Lung (tissue), 12 donors: ENCODE data around the gene HOXA9. TPM values are rescaled to one million over a fixed set of nuclear protein-coding genes. Genes with fewer than 3 reads are reported as not detected.
A peak's percentile ranks its signal among the peaks of the same experiment; 100 is the strongest.

ENCODE experiments used
- ATAC-seq: fragments of 200-7000 bp; cut with Tn5 transposase; one replicate; pipeline ENCODE4 v1.9.1; 2020; ENCODE audit warnings: moderate number of reproducible peaks; ENCODE audit not compliant: insufficient read depth, low FRiP score
- DNase-seq, 3 donors: peaks; one replicate each; pipeline ENCODE4 v3.0.0-alpha.2; 2013 to 2017
- H3K27ac ChIP-seq, 2 donors: one replicate each; pipeline ENCODE4 v1.5.1; 2013; ENCODE audit warnings: mild to moderate bottlenecking in 2 of 2, moderate library complexity in 2 of 2, control low read depth in 1 of 2, inconsistent platforms in 1 of 2, low read depth in 1 of 2, low read length in 1 of 2
- H3K27me3 ChIP-seq, 3 donors: one replicate each; pipeline ENCODE4 v1.5.1; 2013; ENCODE audit warnings: low read length in 2 of 3; ENCODE audit not compliant: control insufficient read depth in 3 of 3, insufficient read depth in 3 of 3
- H3K36me3 ChIP-seq, 4 donors: one replicate each; pipeline ENCODE4 v1.5.1; 2013; ENCODE audit warnings: low read length in 4 of 4, mild to moderate bottlenecking in 1 of 4, moderate library complexity in 1 of 4; ENCODE audit not compliant: control insufficient read depth in 4 of 4, insufficient read depth in 4 of 4
- H3K4me1 ChIP-seq, 5 donors: one replicate each; pipeline ENCODE4 v1.5.1; 2013; ENCODE audit warnings: low read length in 5 of 5, mild to moderate bottlenecking in 2 of 5, moderate library complexity in 1 of 5; ENCODE audit not compliant: control insufficient read depth in 5 of 5, insufficient read depth in 5 of 5
- H3K4me3 ChIP-seq: one replicate; pipeline ENCODE4 v1.5.1; 2013; ENCODE audit warnings: mild to moderate bottlenecking, control low read depth, moderate library complexity
- H3K9ac ChIP-seq, 2 donors: one replicate each; pipeline ENCODE4 v1.5.1; 2013; ENCODE audit warnings: low read length in 2 of 2, control low read depth in 1 of 2; ENCODE audit not compliant: insufficient read depth in 1 of 2
- H3K9me3 ChIP-seq, 4 donors: one replicate each; pipeline ENCODE4 v1.5.1; 2013; ENCODE audit warnings: low read length in 3 of 4, mild to moderate bottlenecking in 1 of 4, moderate library complexity in 1 of 4; ENCODE audit not compliant: control insufficient read depth in 4 of 4, insufficient read depth in 3 of 4
- CTCF ChIP-seq: IDR thresholded peaks from 2 replicates; pipeline ENCODE4 v1.5.1; 2012; ENCODE audit warnings: mild to moderate bottlenecking; ENCODE audit errors: control extremely low read depth, extremely low read depth
- WGBS, 2 donors: extraction: QIAGEN DNeasy Blood & Tissue Kit; methylation state at CpG; one replicate each; pipeline ENCODE4 v1.1.7; 2013; 5-methylcytosine and 5-hydroxymethylcytosine counted together
- polyA plus RNA-seq, 2 donors: library from polyadenylated mRNA; stranded (reverse); fragments of 200-250 nt; gene quantifications; one replicate each; pipeline ENCODE4 v1.2.1, GENCODE V29; 2013
- total RNA-seq, 2 donors: library from RNA; depleted of rRNA in 1 of 2; stranded (reverse); fragments of >200 nt in 1 of 2; gene quantifications; one replicate each; pipeline ENCODE4 v1.2.1, GENCODE V29; 2014 to 2021
- donor health status: control.
- donor health status: control.
- donor health status: Bipolar disorder and iron deficiency.
- donor health status: healthy.
- donor health status: DM: yes; HTN: yes; CAD: no.

Gene HOXA9
- total and polyA plus RNA-seq, 4 donors = 0.11 to 0.85 (median 0.43) TPM

DNA sequence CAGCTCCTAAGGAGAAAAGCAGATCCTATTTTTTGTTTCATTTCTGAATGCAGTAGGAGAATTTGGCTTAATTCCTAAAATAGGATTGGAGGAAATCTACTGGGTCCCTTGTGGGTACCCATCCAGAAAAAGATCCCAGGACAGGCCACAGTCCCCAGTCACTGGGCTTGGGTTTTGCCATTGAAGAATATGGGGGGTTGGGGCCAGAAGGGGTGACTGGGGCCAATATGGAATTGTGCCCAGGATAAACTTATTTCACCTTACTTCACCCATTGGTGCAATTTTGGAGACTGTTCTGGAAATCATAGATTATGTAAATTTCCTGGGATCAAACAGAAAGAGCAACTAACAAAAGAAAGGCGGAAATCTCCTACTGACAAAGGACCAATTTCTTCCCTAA lies 26.9 kb downstream of the HOXA9 start:
- H3K36me3 ChIP-seq = peaks cover 0 to 38% (median 14%) of the 10 kb centered on the region in 4 donors
- DNase-seq = peak; percentile 41 to 77 (median 62)
- 58 to 85% methylated on average over 1 of the region's 1 CpG for WGBS, 2 donors
- no peaks in the 10 kb centered on the region for H3K9me3 ChIP-seq
- peaks cover 0 to 53% (median 11%) of the 10 kb centered on the region in 3 donors for H3K27me3 ChIP-seq
- no peak for TF ChIP-seq CTCF
- no peak for ATAC-seq
- peaks cover 0 to 65% (median 0%) of the 10 kb centered on the region in 5 donors for H3K4me1 ChIP-seq
- H3K9ac ChIP-seq = peak overlapping the region; percentile 82 to 98
- H3K27ac ChIP-seq = peak overlapping the region in 1 of 2 donors; percentile 87
- H3K4me3 ChIP-seq = no peak overlapping the region

DNA sequence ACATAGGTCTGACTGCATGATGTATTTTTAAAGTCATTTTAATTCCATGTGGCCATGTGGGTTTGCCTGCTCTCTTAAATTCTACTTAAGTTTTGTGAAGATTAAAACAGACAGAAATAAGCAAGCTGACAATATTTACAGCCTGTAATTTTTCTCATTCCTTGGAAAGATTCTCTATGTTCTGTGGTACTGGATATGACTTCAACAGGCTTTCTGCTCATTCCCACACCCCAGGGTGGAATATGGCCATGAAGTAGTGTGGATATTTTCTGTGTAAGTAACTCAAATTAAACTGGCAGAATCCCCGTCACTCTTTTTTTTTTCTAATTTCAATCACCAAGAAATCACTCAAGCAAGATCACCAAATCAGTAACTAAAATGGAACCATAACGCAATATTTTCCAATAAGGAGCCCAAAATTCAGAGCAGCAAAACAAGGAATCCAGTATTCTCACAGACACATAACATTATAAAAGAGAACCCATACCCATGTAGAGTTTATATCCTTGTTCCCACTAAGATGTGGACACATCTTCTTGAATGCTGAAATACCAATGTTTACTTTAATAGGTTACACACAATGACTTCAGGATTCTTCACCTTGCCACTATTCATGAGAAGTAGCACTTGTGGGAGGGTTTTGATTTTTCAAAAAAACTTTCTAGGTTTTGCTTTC lies 27.6 kb downstream of the HOXA9 start:
- no peak for ATAC-seq
- no peak for TF ChIP-seq CTCF
- H3K4me3 ChIP-seq = no peak overlapping the region
- no peak overlapping the region for H3K27ac ChIP-seq
- peaks cover 0 to 72% (median 7%) of the 10 kb centered on the region in 5 donors for H3K4me1 ChIP-seq
- peaks cover 0 to 58% (median 14%) of the 10 kb centered on the region in 3 donors for H3K27me3 ChIP-seq
- H3K36me3 ChIP-seq = peaks cover 0 to 31% (median 15%) of the 10 kb centered on the region in 4 donors
- no peaks in the 10 kb centered on the region for H3K9me3 ChIP-seq
- peak overlapping the region; percentile 82 to 98 for H3K9ac ChIP-seq
- peak in 1 of 3 donors; percentile 63 for DNase-seq
- WGBS, 2 donors = 40 to 82% methylated on average over 2 of the region's 2 CpGs

GRCh38 chr7:27134392-27134791 lies 30.9 kb downstream of the HOXA9 start:
- H3K4me3 ChIP-seq = no peak overlapping the region
- no peak overlapping the region for H3K27ac ChIP-seq
- DNase-seq (peak in 2 of 3 donors; percentile 63 to 96), ATAC-seq (no peak)
- peaks cover 4 to 84% (median 7%) of the 10 kb centered on the region in 5 donors for H3K4me1 ChIP-seq
- H3K36me3 ChIP-seq = peaks cover 0 to 23% (median under 1%) of the 10 kb centered on the region in 4 donors
- H3K9me3 ChIP-seq = no peaks in the 10 kb centered on the region
- peaks cover 0 to 52% (median 16%) of the 10 kb centered on the region in 3 donors for H3K27me3 ChIP-seq
- TF ChIP-seq CTCF = no peak
- peak overlapping the region in 1 of 2 donors; percentile 98 for H3K9ac ChIP-seq
- WGBS, 2 donors = 8 to 17% methylated on average over 2 of the region's 2 CpGs
